Inflammatory macrophage (primary cell): ENCODE results near the gene BAIAP2.
A peak's percentile ranks its signal among the peaks of the same experiment; 100 is the strongest.

ENCODE experiments used
- DNase-seq, 2 donors: peaks; one replicate each; pipeline ENCODE4 v3.0.0-alpha.2; 2020 to 2022

BAIAP2 gene

DNA sequence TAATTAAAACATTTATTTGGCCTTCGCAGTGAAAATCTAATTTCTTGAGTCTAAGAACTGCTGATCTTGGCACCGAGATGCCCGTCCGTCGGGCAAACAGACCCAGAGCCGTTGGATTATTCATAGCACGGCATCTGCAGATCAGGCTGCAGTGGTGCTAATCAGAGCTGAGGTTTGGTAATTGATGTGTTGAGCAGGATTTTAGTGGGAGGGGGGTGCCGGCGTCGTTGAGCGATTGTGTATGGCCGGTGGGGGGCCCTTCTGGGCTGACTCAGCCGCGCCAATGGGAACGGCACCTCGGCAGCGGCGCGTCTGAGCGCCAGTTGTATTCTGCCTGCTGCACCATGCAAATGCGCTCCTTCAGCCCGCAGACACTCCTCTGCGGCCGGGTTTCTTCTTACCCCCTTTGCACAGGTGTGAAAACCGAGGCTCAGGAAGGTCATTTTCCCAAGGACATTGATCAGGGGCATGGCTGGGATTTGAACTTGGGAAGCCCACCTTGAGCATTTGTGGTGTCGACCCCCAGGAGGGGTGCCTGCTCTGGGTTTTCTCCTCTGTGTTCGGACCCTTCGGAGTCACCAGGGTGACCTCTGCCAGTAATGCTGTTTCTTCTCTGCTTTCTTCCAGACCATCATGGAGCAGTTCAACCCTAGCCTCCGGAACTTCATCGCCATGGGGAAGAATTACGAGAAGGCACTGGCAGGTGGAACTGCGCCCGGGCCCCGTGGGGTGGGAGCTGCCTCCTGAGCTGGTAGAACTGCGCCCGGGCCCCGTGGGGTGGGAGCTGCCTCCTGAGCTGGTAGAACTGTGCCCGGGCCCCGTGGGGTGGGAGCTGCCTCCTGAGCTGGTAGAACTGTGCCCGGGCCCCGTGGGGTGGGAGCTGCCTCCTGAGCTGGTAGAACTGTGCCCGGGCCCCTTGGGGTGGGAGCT lies 18.4 kb downstream of the BAIAP2 start:
- no peak for DNase-seq

DNA sequence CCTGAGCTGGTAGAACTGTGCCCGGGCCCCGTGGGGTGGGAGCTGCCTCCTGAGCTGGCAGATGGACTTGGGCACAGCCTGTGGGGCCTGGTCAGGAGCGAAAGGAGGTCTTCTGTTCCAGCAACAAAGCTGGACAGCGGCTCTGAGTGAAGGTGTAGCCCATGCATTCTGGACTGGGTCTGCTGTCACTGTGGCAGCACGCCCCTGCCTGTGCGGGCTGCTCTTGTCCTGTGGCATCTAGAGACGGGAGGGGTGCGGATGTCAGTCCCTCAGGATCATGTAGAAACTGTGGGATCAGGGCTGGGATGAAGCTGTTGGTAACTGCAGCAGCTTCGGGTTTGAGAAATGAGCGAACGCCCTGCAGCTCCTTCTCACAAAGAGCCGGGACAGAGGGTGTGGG lies 19.4 kb downstream of the BAIAP2 start:
- DNase-seq: no peak

DNA sequence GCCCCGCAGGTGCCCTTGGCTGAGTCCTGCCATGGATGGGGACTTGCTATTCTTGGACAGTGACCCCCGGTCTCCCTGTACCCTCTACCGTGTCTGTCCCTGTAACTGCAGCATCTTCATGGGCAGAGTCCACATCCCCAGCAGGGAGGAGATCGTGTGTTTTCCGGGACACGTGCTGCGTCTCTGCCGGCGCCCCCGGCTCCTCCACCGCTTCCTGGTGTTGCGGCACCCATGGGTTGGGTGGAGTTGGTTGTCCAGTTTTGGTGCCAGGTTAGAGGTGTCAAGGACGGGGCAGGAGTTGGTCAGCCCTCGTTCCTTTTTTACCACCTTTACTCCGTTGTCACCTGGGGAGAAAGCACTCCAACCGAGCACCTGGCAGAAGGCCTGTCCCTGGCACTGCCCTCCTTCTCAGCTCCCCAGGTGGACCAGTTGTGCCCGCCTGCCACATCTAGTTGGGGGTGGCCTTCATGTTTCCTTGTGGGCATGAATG lies 20.0 kb downstream of the BAIAP2 start:
- DNase-seq: no peak

DNA sequence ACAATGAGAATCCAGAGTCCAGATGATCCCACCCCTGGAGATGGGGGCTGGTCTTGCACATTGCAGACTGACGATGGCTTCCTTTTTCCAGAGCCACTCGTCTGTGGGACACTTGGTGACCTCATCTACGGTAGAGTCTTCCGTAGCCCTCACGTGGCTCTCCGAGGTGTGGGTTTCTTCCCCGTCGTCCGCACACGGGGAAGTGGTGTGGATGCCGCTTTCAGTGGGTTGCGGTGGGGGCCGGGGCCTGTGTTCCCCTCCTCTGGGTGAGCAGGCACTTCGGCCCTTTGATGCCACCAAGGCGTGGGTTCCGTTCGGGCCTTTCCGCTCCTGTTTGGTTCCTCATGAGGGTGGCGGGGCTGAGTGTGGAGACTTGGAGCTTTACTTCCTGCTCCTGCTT lies 21.4 kb downstream of the BAIAP2 start:
- DNase-seq: peak; percentile 78 to 96

DNA sequence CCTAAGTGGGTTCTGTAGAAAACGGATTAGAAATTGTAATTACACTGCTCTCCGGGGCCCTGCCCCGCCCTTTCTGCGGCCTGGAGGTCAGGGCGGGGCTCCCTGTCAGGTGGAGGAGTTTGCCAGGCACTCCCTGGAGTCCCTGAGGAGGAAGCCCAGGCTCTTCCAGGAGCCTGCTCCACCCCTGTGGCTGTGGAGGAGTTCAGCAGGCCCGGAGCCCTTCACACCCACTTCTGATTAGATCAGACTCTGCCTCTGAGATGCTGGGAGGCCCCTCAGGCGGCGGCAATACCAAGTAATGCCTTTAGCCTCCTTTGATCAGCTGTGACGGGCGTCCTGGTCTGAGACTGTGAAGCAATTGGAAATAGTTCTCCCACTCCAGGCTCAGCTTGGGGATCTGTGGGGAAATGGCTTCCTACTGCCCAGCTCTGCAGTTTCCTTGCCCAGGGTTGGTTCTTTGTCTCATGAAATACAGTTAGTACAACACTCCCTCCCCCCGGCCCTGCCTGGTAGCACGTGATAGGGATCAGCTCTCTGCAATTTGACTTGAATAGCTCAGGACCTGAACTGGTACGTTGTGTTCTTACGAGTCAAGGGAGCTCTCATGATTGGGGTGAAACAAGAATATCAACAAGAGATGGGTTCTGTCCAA lies 22.3 kb downstream of the BAIAP2 start:
- peak; percentile 82 to 94 for DNase-seq

DNA sequence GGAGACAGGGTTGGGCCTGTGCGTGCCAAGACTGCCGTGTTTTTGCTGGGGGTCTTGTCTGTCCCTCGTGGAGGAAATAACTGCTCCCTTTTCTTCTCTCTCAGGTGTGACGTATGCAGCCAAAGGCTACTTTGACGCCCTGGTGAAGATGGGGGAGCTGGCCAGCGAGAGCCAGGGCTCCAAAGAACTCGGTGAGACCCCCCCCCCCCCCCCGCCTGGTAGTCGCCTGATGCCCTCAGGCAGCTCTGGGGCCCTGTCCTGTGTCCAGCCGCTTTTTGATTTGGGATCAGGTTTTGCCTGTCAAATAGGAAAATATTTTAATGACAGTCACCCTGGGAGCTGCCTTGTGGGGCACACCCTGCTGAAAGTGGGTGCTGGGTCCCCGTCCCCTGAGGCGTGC lies 22.8 kb downstream of the BAIAP2 start:
- DNase-seq: no peak

DNA sequence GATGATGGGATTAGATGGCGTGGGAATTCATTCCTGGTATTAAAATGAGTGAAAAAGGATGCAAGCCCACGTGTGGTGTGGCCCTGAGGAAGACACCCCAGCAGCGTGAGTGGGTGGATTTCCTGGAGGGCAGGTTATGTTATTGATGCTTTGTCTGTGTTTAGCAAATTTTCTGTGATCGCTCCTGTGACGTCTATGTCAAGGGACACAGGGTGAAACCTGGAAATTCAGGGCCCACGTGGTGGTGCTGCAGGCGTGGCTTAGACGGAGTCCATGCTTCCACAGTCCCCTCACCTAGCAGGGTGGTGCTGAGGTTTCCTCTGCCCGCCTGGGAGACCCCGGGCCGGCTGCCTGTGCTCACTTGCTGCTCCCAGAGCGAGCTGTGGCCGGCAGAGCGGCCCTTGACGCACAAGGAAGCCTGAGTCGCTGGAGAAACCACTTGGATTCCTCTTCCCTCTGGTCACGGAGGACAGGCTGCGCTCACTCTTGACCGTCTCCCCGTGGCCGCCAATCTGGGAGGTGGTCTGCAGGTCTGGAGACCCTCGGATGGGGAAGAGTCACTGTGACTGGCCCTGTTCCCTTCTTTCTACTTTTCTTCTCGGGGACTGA lies 23.4 kb downstream of the BAIAP2 start:
- DNase-seq: no peak

DNA sequence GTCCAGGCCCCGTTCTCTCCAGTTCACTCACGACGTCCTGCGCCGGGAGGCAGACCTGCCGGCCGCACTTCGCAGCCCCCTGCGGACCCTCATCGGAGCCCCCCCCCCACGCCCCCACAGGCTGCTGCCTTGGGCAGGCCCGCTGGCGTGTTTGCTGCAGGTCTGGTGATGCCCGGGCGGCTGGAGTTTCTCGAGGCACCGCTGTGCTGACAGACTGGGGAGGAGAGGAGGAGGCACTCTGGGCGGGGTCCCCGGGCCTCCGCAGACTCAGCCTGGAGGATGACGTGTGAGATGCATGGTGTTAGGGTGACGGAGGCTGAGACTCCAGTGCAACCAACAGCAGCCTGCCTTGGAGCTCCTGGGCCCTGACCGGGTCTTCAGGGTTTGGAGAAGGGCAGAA lies 24.1 kb downstream of the BAIAP2 start:
- no peak for DNase-seq

DNA sequence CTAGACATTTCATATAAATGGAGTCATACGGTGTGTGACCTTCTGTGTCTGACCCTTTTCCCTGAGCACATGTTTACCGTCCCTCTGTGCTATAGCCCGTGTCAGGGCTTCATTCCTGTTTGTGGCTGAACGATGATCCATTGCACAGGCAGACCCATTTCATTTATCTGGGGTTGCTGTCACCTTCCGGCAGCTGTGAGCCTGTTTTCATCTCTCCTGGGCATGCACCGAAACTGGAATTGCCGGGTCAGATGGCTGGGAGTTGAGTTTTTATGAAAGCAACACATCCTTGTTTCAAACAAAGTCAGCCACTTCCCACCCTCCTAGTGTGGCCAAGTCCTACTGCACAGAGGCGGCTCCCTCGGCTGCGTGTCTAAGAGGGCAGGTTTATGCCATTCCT lies 25.5 kb downstream of the BAIAP2 start:
- no peak for DNase-seq

DNA sequence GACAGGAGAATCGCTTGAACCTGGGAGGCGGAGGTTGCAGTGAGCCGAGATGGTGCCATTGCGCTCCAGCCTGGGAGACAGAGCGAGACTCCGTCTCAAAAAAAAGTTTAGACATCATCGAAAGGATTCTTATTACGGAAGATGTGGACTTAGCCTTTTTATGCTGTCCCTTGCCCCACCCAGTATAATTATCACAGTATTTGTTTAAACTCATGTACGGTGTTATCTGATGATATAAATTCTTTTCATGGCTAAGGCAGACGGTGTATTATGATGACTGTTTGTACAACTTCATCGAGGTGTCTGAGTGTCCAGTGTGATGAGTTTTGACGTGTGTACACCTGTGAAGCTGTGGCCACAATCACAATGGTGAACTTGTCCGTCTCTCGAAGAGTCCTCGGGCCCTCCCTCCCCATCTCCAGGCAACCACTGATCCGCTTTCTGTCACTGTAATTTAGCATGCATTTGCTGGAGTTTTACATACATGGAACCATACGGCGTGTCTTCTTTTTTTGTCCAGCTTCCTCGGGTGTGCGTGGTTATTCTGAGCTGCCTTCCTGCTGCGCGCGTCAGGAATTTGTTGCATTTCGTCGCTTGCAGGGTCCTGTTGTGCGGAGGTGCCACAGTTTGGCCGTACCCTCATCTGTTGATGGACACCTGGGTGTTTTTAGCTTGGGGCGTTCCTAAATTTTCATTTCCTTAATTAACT lies 26.2 kb downstream of the BAIAP2 start:
- DNase-seq: no peak

DNA sequence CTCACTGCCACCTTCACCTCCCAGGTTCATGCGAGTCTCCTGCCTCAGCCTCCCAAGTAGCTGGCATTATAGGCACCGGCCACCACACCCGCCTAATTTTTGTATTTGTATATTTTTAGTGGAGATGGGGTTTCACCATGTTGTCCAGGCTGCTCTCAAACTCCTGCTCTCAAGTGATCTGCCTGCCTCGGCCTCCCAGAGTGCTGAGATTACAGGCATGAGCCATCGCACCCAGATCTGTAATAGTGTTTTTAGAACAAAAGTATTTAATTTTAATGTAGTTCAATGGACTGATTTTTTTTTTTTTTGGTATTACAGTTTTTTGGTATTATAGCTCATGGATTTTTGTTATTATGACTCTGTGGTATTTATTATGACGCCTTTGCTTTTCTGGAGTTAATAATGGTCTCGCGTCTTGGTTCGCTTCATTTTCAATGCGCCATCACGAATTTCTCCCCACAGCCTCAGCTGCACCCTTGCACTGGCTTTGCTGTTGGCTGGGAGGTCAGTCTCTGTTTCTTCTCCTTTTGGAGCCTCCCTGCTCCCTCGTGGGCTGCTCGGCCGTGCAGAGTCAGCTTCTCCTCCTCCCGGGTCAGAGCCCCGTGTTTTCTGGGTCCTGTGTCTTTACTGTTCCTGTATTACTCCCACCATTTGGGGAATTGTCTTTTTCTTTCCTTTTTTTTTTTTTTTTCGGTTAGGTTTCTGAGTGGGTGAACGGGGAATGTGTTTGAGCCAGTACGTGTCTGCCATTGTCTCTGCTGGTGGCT lies 27.2 kb downstream of the BAIAP2 start:
- peak; percentile 5 to 64 for DNase-seq

DNA sequence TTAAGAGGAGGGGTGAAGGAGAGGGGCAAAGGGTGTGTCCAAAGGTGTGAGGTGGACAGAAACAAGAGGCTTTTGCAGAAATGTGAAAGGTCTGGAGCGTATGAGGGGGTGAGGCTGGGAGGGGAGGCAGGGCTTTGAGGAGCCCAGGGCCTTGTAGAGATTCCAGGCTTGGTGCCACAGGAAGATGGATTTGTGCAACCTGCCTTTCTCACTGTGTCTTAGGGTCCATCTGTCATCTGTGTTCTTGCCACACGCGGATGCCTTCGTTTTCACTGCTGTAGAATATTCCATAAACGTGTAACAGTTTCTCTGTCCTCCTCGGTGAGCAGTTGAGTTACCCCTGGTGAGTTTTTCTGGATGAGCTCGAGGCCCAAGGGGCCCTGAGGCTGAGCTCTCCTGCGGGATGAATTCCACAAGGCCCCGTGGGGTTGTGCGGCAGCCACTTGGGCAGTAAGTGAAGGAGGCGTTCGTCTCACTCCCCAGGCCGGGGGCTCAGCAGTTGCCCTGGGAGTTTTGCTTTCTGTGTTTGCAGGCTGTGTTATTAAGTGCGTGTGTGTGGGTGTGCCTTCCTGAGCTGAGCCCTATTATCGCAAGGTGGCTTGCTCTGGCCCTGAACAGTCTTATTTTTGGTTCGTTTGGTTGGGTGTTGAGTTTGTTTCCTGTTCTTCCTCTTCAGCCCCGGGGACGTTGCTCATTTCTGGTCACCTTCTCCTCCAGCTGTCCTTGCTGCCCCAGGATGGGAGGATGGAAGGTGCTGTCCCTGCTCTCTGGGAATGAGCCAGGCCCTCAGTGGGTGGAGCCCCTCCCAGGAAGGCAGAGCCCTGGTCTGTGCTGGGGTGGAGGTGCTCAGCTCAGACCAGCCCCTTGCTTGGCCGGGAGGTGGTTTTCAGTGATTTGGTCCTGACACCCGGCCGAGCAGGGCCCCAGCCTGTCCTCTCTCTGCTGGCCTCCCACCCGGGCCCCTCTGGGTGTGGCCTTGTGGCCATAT lies 28.4 kb downstream of the BAIAP2 start:
- peak in 1 of 2 donors; percentile 8 for DNase-seq

DNA sequence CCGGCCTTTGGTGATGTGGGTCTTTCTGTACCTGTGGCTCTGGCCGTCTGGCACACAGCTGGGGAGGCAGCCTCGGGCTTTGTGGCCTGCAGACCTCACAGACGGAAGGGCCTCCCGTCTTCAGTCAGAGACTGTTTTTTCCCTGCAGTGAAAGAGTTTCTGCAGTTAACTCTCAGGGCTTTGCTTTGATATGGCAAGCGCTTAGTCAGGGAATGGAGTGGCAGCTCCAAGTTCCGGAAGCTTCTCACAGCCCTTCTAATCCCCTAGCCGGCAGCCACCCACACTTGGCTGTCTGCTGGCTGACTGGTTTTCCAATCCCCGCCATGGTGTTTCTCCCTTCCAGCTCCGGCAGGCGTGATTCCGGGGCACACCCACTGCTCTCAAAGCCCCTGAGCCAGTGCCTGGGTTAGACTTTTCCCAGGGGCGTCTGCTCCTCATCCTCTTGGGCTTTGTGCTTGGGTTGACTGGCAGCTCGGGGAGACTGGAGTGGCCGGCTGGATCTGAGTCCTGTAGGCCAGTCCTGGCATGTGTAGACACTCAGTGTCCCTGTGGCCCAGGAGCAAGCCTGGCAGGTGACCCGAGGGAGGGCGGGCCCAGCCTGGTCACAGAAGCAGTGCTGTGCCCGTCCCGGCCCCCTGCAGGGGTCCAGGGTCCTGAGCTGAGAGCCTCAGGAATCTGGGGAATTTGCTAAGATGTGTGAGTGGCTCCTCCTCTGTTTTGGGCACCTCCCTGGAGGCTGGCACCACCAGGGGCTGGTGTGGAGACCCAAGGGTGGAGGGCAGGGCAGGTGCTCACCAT lies 29.9 kb downstream of the BAIAP2 start:
- no peak for DNase-seq

DNA sequence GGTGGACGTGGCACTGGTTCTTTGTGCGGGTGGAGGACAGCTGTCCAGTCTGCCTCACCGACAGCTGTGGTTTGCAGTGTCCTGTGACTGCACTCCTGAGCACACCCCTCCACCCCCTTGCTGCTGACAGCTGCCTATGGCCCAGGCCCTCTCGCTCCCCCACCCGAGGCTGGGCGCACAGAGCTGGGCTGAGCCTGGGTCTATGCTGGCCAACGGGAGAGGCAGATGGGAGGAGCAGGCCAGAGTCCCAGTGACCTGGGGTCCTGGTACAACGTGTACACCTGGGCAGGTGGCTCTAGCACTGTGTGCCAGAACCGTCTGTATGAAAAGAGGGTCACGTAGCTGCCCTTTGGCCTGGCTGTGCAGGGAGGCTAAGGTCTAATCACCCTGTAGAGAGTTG lies 30.5 kb downstream of the BAIAP2 start:
- DNase-seq: no peak

DNA sequence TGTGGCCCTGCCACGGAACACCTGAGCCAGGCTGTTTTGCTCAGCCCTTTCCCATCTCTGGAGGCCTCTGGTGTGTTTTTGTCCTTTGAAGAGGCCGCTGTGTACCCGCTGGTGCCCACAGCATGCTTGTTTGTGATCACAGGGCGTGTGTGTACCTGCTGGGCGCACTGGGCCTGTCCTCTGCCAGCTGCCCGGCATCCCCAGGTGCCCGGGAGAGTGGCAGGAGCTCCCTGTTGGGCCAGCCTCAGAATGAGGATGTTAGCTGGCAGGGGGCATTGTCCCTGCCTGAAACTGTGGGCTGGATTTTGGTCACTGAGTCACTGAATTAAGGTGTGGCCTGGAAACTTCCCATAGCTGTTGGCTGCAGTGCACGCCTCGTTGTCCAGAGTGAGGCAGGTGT lies 31.1 kb downstream of the BAIAP2 start:
- DNase-seq: no peak

DNA sequence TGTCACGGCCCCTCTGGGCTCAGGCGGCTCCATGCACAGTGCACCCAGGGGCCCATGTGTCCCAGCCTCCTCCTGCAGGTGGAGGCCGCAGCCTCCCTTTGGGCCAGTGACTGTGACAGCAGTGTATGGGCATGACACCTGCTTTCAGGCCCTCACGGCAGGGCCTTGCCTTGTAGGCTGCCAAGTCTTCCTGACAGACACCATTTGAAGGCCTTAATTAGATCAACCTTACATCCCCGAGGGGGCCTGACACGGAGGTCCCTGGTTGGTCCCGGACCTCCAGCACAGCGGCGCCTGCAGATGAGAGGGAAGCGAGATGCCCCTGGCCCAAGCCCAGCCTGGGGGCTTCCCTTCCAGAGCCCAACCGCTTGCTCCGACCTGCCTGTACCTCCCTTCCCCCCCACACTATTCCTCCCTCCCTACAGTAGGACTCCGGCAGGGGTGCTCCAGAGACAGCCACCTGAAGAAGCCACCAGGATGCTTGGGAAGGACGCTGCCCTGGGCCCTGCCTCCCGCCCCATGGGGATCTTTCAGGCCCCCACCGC lies 31.9 kb downstream of the BAIAP2 start:
- DNase-seq: no peak

DNA sequence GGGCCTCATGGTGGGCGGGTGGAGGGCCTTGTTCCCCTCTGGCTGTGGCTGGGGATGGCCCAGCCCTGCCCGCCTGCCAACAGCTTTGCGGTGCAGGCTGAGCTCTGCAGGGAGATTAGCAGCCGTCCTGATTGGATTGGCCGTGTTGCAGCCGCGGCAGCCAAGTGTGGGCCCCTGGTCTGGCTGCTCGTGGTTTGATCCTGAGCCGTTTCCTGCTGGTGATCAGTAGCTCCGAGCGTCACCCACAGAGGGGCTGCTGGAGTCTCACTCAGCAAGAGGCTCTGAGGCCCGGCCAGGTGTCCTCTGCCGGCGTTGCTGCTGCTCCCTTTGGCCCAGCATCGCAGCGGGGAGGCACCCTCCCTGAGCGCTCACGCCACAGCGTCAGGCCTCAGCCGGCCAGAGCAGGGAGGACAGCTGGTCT lies 32.5 kb downstream of the BAIAP2 start:
- DNase-seq: no peak

DNA sequence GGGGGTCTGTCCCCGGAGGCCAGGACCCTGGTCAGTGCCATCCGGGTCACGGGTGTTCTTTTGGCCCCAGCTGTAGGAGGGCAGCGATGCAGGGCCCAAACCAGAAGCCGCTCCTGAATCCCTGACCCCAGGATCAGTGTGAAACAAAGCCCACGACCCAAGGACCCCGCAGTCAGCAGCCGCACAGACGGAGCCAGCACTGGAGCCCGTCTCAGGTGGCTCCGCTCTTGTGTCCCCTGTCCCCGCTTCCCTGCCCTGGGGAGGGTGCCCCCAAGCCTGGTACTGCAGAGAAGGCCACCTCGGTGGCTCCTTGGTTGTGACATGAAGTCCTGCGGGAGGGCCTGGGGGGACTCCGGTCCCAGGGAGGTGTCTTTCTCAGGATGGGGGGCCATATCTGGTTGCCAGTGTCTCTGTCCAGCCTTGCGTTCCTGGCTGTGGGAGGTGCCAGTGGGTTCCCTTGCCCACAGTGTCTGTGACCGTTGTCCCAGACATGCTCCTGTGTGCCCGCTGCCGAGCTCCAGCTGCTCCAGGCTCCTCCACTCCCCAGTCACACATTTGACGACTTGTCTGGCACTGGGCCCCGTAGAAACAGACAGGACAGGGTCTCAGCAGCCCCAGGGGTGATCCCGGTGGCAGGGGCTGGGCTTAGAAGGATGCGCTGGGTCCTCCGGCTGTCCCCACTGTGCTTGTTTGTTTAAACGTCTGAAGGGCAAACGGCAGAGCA lies 33.6 kb downstream of the BAIAP2 start:
- no peak for DNase-seq

DNA sequence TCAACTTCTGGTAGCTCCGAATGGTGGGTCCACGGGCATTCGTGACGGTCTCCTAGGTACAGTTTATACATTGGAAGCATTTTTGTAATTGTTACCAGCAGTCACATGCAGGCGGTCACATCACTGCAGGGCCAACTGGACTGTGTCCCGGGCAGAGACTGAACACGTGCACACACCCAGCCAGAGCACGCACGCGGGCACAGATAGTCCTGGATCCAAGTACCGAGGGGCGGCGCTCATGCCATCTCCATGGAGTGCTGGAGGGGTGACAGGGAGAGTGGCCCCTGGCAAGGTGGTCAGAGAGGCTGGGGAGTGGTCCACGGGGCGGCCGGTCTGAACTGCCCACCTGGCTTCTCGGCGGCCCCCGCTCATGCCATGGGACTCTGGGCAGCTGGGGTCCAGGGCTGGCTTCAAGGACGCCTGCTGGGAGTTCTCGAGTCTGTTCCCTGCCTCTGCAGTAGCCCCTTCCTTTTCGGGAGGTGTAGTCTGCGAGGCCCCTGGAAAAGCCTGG lies 34.2 kb downstream of the BAIAP2 start:
- DNase-seq: no peak
